ENCODE results near the gene FOXN3. TPM values are rescaled to one million over a fixed set of nuclear protein-coding genes. Genes with fewer than 3 reads are reported as not detected.

Gene FOXN3
- total RNA-seq, 4 donors from 2014 or later = 98.7 to 116 (median 103) TPM

DNA sequence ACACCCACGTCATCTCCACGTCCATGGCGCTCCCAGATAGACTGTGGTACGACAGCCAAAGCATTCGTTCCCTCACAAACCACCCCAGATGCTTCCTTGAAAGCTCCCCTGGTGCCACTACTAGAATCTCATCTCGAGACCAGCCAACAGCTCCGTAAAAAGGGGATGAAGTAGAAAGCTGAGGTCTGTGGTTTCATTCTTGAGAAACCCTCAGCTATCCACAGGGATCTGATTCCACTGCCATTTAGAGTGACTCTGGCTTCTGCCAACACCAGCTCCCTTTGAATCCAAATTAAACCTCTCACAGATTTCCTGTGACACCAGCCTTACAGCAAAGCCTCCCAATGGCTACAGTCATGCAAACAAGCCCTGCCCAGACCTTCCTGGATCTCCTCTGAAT lies 18.5 kb upstream of the FOXN3 start:
- H3K4me3 ChIP-seq = no peak overlapping the region
- TF ChIP-seq POLR2A (IDR thresholded peaks at IDR 0.05) = no peak
- 84 to 95% methylated on average over 7 of the region's 7 CpGs for WGBS, 2 donors
- DNase-seq (ENCODE audit: low spot score in 2 of 2) = no peak
- H3K4me1 ChIP-seq = peaks cover 0 to 12% (median 5%) of the 10 kb centered on the region in 4 donors
- H3K27me3 ChIP-seq = no peaks in the 10 kb centered on the region
- no peaks in the 10 kb centered on the region for H3K36me3 ChIP-seq
- H3K27ac ChIP-seq = no peak overlapping the region
- no peaks in the 10 kb centered on the region for H3K9me3 ChIP-seq

GRCh38 chr14:89432226-89432625 lies 15.2 kb upstream of the FOXN3 start:
- Histone ChIP-seq H3K4me3 (no peak overlapping the region), H3K9me3 (no peaks in the 10 kb centered on the region), H3K27me3 (no peaks in the 10 kb centered on the region), H3K27ac (no peak overlapping the region), H3K4me1 (peaks cover 0 to 41% (median 34%) of the 10 kb centered on the region in 4 donors), H3K36me3 (no peaks in the 10 kb centered on the region)
- 89 to 90% methylated on average over 4 of the region's 4 CpGs for whole genome bisulfite sequencing, 2 donors
- DNase-seq (ENCODE audit: low spot score in 2 of 2) = no peak
- TF ChIP-seq POLR2A (IDR thresholded peaks at IDR 0.05) (no peak), EP300 (IDR thresholded peaks at IDR 0.05) (no peak)
- TF ChIP-seq, protein P1, sequence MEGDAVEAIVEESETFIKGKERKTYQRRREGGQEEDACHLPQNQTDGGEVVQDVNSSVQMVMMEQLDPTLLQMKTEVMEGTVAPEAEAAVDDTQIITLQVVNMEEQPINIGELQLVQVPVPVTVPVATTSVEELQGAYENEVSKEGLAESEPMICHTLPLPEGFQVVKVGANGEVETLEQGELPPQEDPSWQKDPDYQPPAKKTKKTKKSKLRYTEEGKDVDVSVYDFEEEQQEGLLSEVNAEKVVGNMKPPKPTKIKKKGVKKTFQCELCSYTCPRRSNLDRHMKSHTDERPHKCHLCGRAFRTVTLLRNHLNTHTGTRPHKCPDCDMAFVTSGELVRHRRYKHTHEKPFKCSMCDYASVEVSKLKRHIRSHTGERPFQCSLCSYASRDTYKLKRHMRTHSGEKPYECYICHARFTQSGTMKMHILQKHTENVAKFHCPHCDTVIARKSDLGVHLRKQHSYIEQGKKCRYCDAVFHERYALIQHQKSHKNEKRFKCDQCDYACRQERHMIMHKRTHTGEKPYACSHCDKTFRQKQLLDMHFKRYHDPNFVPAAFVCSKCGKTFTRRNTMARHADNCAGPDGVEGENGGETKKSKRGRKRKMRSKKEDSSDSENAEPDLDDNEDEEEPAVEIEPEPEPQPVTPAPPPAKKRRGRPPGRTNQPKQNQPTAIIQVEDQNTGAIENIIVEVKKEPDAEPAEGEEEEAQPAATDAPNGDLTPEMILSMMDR (IDR thresholded peaks at IDR 0.05) = no peak

DNA sequence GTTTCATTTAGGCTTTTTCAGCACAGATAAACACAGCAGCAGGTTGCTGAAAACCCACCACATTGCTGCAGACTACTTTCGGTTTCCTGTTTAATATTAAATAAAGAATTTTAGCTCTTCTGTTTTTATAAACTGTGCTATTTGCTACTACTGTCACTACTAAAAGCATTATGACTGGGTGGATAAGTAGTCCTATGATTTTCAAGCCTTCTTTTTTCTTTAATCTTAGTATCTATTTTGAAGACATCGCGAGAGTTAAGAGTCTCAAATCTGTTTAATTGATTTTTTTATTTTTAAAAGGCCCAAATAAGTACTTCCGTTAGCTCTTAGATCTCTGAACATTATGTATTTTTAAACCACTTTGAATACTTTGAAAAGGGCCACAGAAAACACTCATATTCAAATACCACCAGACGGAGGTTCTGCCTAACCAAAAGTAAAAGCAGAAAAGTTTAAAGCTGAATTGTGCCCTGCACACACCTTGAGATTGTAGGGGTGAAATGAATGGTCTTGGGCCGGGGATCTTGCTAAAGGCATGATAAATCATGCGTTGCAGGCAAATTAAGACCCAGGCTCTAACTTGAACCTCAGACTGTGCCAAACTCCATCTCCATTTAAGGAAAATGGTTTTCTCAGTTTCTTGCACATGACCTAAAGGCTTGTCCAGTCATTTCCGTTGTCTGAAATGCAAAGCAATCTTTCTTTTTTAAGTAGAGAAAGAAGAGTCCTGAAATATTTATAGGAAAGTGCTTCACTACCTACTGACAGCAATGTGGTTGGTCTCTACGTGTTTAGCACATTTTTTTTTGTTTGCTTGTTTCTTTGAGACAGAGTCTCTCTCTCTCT lies 13.6 kb upstream of the FOXN3 start:
- Histone ChIP-seq H3K27ac (peak overlapping the region in 3 of 4 donors; percentile 70 to 89 (median 87)), H3K9me3 (no peaks in the 10 kb centered on the region), H3K4me1 (peaks cover 0 to 53% (median 44%) of the 10 kb centered on the region in 4 donors), H3K36me3 (no peaks in the 10 kb centered on the region), H3K4me3 (peak overlapping the region in 3 of 4 donors; percentile 13 to 34 (median 34)), H3K27me3 (no peaks in the 10 kb centered on the region)
- 37 to 42% methylated on average over 9 of the region's 9 CpGs for WGBS, 2 donors
- TF ChIP-seq EP300 (IDR thresholded peaks at IDR 0.05) (peak in 1 of 2 donors; percentile 51), POLR2A (IDR thresholded peaks at IDR 0.05) (no peak)
- TF ChIP-seq, protein P1 (IDR thresholded peaks at IDR 0.05) = no peak
- DNase-seq (ENCODE audit: low spot score in 2 of 2) = no peak

DNA sequence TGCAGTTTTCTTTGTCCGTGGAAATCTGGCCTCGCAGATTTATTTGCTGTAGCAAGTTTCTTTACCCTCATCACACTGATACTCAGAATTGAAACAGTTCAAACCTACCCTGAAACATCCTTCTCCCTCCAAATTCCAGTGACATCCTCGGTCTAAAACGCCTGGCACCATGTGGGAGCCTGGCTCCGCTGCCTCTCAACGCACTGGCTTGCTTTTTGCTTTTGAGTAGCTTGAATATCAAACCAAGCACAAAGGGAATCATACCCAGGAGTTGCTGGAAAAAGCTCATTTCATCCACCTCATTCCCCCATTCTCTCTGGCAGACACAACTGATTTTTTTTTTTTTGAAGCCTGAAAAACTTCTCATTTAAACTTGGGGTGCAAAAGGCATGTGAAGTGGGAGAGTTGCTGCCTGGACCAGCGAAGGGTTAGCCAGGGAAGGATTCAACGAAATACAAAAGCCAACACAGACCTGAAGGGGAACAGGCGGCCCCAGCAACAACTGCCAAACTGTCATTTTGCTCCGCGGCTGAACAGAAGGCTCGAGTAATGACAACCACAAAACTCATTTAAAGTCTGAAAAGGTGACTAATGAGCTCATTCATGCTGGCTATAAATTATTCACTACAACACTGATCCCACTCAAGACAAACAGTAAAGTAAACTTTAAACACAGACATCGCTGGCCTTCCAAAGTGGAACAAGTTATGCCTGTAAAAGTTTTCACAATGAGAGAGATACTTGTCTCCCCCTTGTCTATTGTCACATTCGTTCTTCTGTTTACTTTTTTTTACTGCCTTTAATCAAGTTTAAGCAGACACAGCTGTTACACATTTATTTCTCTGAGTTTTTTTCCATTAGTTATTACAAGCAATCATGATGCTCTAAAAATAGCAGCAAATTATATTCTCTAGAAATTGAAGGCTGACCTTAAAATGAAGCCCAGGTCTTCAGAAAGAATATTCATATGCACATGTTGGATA lies 12.5 kb upstream of the FOXN3 start:
- no peak for DNase-seq (ENCODE audit: low spot score in 2 of 2)
- Histone ChIP-seq H3K27me3 (no peaks in the 10 kb centered on the region), H3K4me1 (peaks cover 0 to 56% (median 48%) of the 10 kb centered on the region in 4 donors), H3K4me3 (peak overlapping the region in 3 of 4 donors; percentile 13 to 34 (median 34)), H3K36me3 (no peaks in the 10 kb centered on the region), H3K27ac (peak overlapping the region; percentile 44 to 89 (median 78)), H3K9me3 (no peaks in the 10 kb centered on the region)
- TF ChIP-seq POLR2A (IDR thresholded peaks at IDR 0.05) (no peak), EP300 (IDR thresholded peaks at IDR 0.05) (no peak)
- TF ChIP-seq, protein P1 (IDR thresholded peaks at IDR 0.05) = no peak
- WGBS, 2 donors = 25 to 31% methylated on average over 14 of the region's 14 CpGs

- WGBS, 2 donors = 56 to 62% methylated on average over 8 to 13 of the region's 17 CpGs
- Histone ChIP-seq H3K27me3 (no peaks in the 10 kb centered on the region), H3K27ac (peak overlapping the region; percentile 44 to 89 (median 78)), H3K36me3 (no peaks in the 10 kb centered on the region), H3K4me1 (peaks cover 0 to 56% (median 48%) of the 10 kb centered on the region in 4 donors), H3K4me3 (peak overlapping the region in 1 of 4 donors; percentile 29), H3K9me3 (no peaks in the 10 kb centered on the region)
- TF ChIP-seq POLR2A (IDR thresholded peaks at IDR 0.05) (no peak), EP300 (IDR thresholded peaks at IDR 0.05) (no peak)
- TF ChIP-seq, protein P1 (IDR thresholded peaks at IDR 0.05) = no peak
- no peak for DNase-seq (ENCODE audit: low spot score in 2 of 2)
Measured at GRCh38 chr14:89428546-89429198, 11.6 kb upstream of the FOXN3 start.
